SK-N-SH (cell line): ENCODE results near the gene ANO4. TPM values are rescaled to one million over a fixed set of nuclear protein-coding genes. Genes with fewer than 3 reads are reported as not detected.
A peak's percentile ranks its signal among the peaks of the same experiment; 100 is the strongest.

Experiments used
- CTCF ChIA-PET: fragments of 300-600, 350-600 bp; formaldehyde crosslinking; extraction: SDS; loops from one replicate; lab custom pipeline; 2021; lab: Yijun Ruan, JAX
- POLR2A ChIA-PET: fragments of 350-600 bp; sonication (Branson Sonifier 250); formaldehyde crosslinking; extraction: SDS; loops from one replicate; lab custom pipeline; 2020; ENCODE audit warnings: antibody characterized with exemption, inconsistent platforms; lab: Yijun Ruan, JAX
- DNase-seq: peaks from one replicate; pipeline ENCODE4 v3.0.0; 2012
- H2AFZ ChIP-seq: fragments of 200-600 bp; sonication (generic); 2 replicates; pipeline ENCODE4 v1.8.1; 2016; ENCODE audit warnings: antibody characterized with exemption, mild to moderate bottlenecking, low read depth
- H3F3A ChIP-seq: fragments of 200-600 bp; sonication (generic); replicated peaks from 2 replicates; pipeline ENCODE3; 2016; ENCODE audit warnings: antibody characterized with exemption, mild to moderate bottlenecking; ENCODE audit not compliant: insufficient read depth
- H3K27ac ChIP-seq, 2 experiments: fragments of 200-500 bp in 1 of 2; fragments of 200-600 bp in 1 of 2; sonication (Bioruptor generic) in 1 of 2; sonication (generic), shearing (Covaris generic) in 1 of 2; 2 replicates each; pipeline versions ENCODE4 v1.5.1 to v1.6.1; 2014 to 2016; ENCODE audit warnings: low read depth in 2 of 2, inconsistent platforms in 1 of 2, low read length in 1 of 2, mild to moderate bottlenecking in 1 of 2, mixed read lengths in 1 of 2
- H3K27me3 ChIP-seq: fragments of 200-600 bp; sonication (generic), shearing (Covaris generic); 2 replicates; pipeline ENCODE4 v1.6.1; 2016; ENCODE audit warnings: mixed run types; ENCODE audit not compliant: insufficient read depth
- H3K36me3 ChIP-seq, 2 experiments: fragments of 200-500 bp in 1 of 2; fragments of 200-600 bp in 1 of 2; sonication (Bioruptor generic) in 1 of 2; sonication (generic) in 1 of 2; replicated peaks in 1 of 2; 2 replicates each; pipeline versions ENCODE3 to v1.5.1; 2014 to 2016; ENCODE audit warnings: low read length in 1 of 2, mild to moderate bottlenecking in 1 of 2; ENCODE audit not compliant: insufficient read depth in 2 of 2, control insufficient read depth in 1 of 2
- H3K4me1 ChIP-seq, 2 experiments: fragments of 200-500 bp in 1 of 2; fragments of 200-600 bp in 1 of 2; sonication (Bioruptor generic) in 1 of 2; sonication (generic), shearing (Covaris generic) in 1 of 2; 2 replicates each; pipeline versions ENCODE4 v1.5.1 to v1.6.1; 2014 to 2016; ENCODE audit warnings: low read depth in 1 of 2, low read length in 1 of 2, mixed run types in 1 of 2; ENCODE audit not compliant: insufficient read depth in 2 of 2, control insufficient read depth in 1 of 2
- H3K4me2 ChIP-seq: fragments of 200-600 bp; sonication (generic), shearing (Covaris generic); 2 replicates; pipeline ENCODE4 v1.6.1; 2017; ENCODE audit warnings: mixed run types
- H3K4me3 ChIP-seq, 2 experiments: fragments of 200-500 bp in 1 of 2; fragments of 200-600 bp in 1 of 2; sonication (Bioruptor generic) in 1 of 2; sonication (generic), shearing (Covaris generic) in 1 of 2; 2 replicates each; pipeline versions ENCODE4 v1.5.1 to v1.8.1; 2014 to 2016; ENCODE audit warnings: low read depth in 2 of 2, inconsistent platforms in 1 of 2, low read length in 1 of 2, mild to moderate bottlenecking in 1 of 2, mixed read lengths in 1 of 2, moderate library complexity in 1 of 2
- H3K79me2 ChIP-seq: fragments of 200-600 bp; sonication (generic); 2 replicates; pipeline ENCODE4 v1.8.1; 2017; ENCODE audit warnings: mild to moderate bottlenecking; ENCODE audit not compliant: insufficient read depth
- H3K9ac ChIP-seq: fragments of 200-600 bp; sonication (generic); 2 replicates; pipeline ENCODE4 v1.6.1; 2017; ENCODE audit warnings: mixed run types
- H3K9me2 ChIP-seq: fragments of 200-600 bp; sonication (generic); 2 replicates; pipeline ENCODE4 v1.6.1; 2017; ENCODE audit warnings: mixed run types
- H3K9me3 ChIP-seq: fragments of 200-600 bp; sonication (generic); 2 replicates; pipeline ENCODE4 v1.6.1; 2017; ENCODE audit warnings: mixed run types, mild to moderate bottlenecking, moderate library complexity
- H4K20me1 ChIP-seq: fragments of 200-600 bp; sonication (generic); 2 replicates; pipeline ENCODE4 v1.6.1; 2017; ENCODE audit warnings: mild to moderate bottlenecking, mixed run types; ENCODE audit not compliant: insufficient read depth
- ELF1 ChIP-seq: IDR thresholded peaks from 2 replicates; pipeline ENCODE4 v1.4.0; 2012
- EZH2phosphoT487 ChIP-seq: fragments of 200-600 bp; sonication (generic); IDR thresholded peaks from 2 replicates; pipeline ENCODE4 v1.6.1; 2017; ENCODE audit warnings: low read depth, mixed run types, mild to moderate bottlenecking, antibody characterized with exemption, moderate library complexity, borderline replicate concordance
- FOSL2 ChIP-seq: IDR thresholded peaks from 2 replicates; pipeline ENCODE4 v1.4.0; 2012; ENCODE audit warnings: low read depth, mild to moderate bottlenecking, moderate library complexity, borderline replicate concordance
- FOXM1 ChIP-seq: IDR thresholded peaks from 2 replicates; pipeline ENCODE4 v1.4.0; 2012; ENCODE audit warnings: low read depth, mild to moderate bottlenecking
- GABPA ChIP-seq: IDR thresholded peaks from 2 replicates; pipeline ENCODE4 v1.4.0; 2012; ENCODE audit warnings: low read depth, mild to moderate bottlenecking
- GATA2 ChIP-seq: sonication (generic); formaldehyde crosslinking; IDR thresholded peaks from 2 replicates; pipeline ENCODE4 v1.5.0; 2020; ENCODE audit warnings: mild to moderate bottlenecking, missing genetic modification reagents
- MXI1 ChIP-seq: IDR thresholded peaks from 2 replicates; pipeline ENCODE4 v1.6.1; 2012; ENCODE audit warnings: mild to moderate bottlenecking, low read depth, low read length, improper control_type of control experiment
- NFIC ChIP-seq: IDR thresholded peaks from 2 replicates; pipeline ENCODE4 v1.4.0; 2012; ENCODE audit warnings: borderline replicate concordance
- POLR2AphosphoS5 ChIP-seq: IDR thresholded peaks from 2 replicates; pipeline ENCODE4 v1.6.1; 2012; ENCODE audit warnings: low read depth, low read length
- RFX5 ChIP-seq: IDR thresholded peaks from 2 replicates; pipeline ENCODE4 v1.6.1; 2012; ENCODE audit warnings: mild to moderate bottlenecking, improper control_type of control experiment, low read length
- RXRA ChIP-seq: IDR thresholded peaks from 2 replicates; pipeline ENCODE4 v1.4.0; 2012; ENCODE audit warnings: low read depth, mild to moderate bottlenecking, borderline replicate concordance
- SMC3 ChIP-seq: IDR thresholded peaks from 2 replicates; pipeline ENCODE4 v1.6.1; 2012; ENCODE audit warnings: low read depth, low read length, improper control_type of control experiment
- USF1 ChIP-seq: IDR thresholded peaks from 2 replicates; pipeline ENCODE4 v1.4.0; 2012; ENCODE audit warnings: low read depth, borderline replicate concordance
- USF2 ChIP-seq: fragments of 150-350 bp; IDR thresholded peaks from 2 replicates; pipeline ENCODE4 v1.6.1; 2017; ENCODE audit warnings: antibody characterized with exemption, low read length, low read depth, borderline replicate concordance
- WGBS: methylation state at CpG from one replicate; pipeline ENCODE4 v1.1.6; 2017; ENCODE audit warnings: low lambda C conversion rate; 5-methylcytosine and 5-hydroxymethylcytosine counted together
- polyA plus RNA-seq, 3 experiments: library from polyadenylated mRNA; depleted of rRNA; stranded (reverse); fragments of >200 nt; gene quantifications; 2 replicates each; pipeline ENCODE4 v1.2.3, GENCODE V29; 2012
- TF ChIP-seq, protein P1 (sequence below): fragments of 200-600 bp; sonication (generic); IDR thresholded peaks from 2 replicates; pipeline ENCODE4 v1.6.1; 2017; ENCODE audit warnings: antibody characterized with exemption, mild to moderate bottlenecking, moderate library complexity
- TF ChIP-seq, protein P2 (sequence below): fragments of 150-350 bp; IDR thresholded peaks from 2 replicates; pipeline ENCODE4 v1.6.1; 2016; ENCODE audit warnings: mild to moderate bottlenecking, low read depth, low read length

Gene ANO4
- polyA plus RNA-seq, 1 of the 3 experiments (the other 2 are of a cell fraction) = 9.4 TPM

- TF ChIP-seq, protein P1, sequence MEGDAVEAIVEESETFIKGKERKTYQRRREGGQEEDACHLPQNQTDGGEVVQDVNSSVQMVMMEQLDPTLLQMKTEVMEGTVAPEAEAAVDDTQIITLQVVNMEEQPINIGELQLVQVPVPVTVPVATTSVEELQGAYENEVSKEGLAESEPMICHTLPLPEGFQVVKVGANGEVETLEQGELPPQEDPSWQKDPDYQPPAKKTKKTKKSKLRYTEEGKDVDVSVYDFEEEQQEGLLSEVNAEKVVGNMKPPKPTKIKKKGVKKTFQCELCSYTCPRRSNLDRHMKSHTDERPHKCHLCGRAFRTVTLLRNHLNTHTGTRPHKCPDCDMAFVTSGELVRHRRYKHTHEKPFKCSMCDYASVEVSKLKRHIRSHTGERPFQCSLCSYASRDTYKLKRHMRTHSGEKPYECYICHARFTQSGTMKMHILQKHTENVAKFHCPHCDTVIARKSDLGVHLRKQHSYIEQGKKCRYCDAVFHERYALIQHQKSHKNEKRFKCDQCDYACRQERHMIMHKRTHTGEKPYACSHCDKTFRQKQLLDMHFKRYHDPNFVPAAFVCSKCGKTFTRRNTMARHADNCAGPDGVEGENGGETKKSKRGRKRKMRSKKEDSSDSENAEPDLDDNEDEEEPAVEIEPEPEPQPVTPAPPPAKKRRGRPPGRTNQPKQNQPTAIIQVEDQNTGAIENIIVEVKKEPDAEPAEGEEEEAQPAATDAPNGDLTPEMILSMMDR = no peak
- TF ChIP-seq, protein P2, sequence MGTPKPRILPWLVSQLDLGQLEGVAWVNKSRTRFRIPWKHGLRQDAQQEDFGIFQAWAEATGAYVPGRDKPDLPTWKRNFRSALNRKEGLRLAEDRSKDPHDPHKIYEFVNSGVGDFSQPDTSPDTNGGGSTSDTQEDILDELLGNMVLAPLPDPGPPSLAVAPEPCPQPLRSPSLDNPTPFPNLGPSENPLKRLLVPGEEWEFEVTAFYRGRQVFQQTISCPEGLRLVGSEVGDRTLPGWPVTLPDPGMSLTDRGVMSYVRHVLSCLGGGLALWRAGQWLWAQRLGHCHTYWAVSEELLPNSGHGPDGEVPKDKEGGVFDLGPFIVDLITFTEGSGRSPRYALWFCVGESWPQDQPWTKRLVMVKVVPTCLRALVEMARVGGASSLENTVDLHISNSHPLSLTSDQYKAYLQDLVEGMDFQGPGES = no peak
- TF ChIP-seq FOSL2 (peak; percentile 74), FOXM1 (no peak), RXRA (no peak), NFIC (no peak; the same call in 1 of the 2 replicates)
Observed at GRCh38 chr12:100908501-100908900, 113.9 kb downstream of the ANO4 start (continued).

GRCh38 chr12:100913872-100914592, 119.5 kb downstream of the ANO4 start:
- Histone ChIP-seq H4K20me1 (no peaks in the 10 kb centered on the region), H3K4me3 (no peak overlapping the region), H3F3A (no peaks in the 10 kb centered on the region), H3K4me2 (no peak overlapping the region), H3K36me3 (peaks cover 0 to 5% of the 10 kb centered on the region in 2 experiments), H3K9me3 (no peaks in the 10 kb centered on the region), H3K27me3 (no peaks in the 10 kb centered on the region), H3K9me2 (no peaks in the 10 kb centered on the region), H3K4me1 (peaks cover 0 to 15% of the 10 kb centered on the region in 2 experiments; a peak in 2 of 4 replicates), H3K79me2 (no peaks in the 10 kb centered on the region; the same call in 1 of the 2 replicates), H2AFZ (peak overlapping the region; percentile 4; the same call in 1 of the 2 replicates), H3K27ac (no peak overlapping the region; a peak in 1 of 4 replicates), H3K9ac (no peak overlapping the region)
- DNase-seq = no peak
- WGBS = 57% methylated on average over 4 of the region's 4 CpGs
- POLR2A ChIA-PET = no interaction called here
- no peak for TF ChIP-seq SMC3
- no peak for TF ChIP-seq USF1
- TF ChIP-seq GABPA = no peak
- TF ChIP-seq NFIC = no peak
- no peak for TF ChIP-seq MXI1
- no peak for TF ChIP-seq RXRA
- TF ChIP-seq USF2 = no peak
- no peak for TF ChIP-seq ELF1
- TF ChIP-seq RFX5 = no peak
- TF ChIP-seq, protein P2 = no peak
- TF ChIP-seq GATA2 (CRISPR knock-in tag) = no peak
- TF ChIP-seq POLR2AphosphoS5 = no peak
- no peak for TF ChIP-seq EZH2phosphoT487
- CTCF ChIA-PET = no interaction called here
